OCI-M2 (cell line): Measurements from ENCODE around the gene WWC2.

Experiments used
- DNase-seq: peaks from one replicate; lab custom pipeline; 2025; ENCODE audit not compliant: unreplicated experiment; lab: John Stamatoyannopoulos, UW

WWC2 gene

GRCh38 chr4:183253451-183253850 is 154.4 kb downstream of the WWC2 start:
- DNase-seq: no peak

GRCh38 chr4:183254162-183254561 is 155.1 kb downstream of the WWC2 start:
- no peak for DNase-seq

GRCh38 chr4:183255487-183255886 is 156.4 kb downstream of the WWC2 start:
- no peak for DNase-seq

GRCh38 chr4:183256343-183256742 is 157.3 kb downstream of the WWC2 start:
- DNase-seq: no peak

GRCh38 chr4:183256756-183257385 is 157.8 kb downstream of the WWC2 start:
- no peak for DNase-seq

- no peak for DNase-seq
Observed at GRCh38 chr4:183257808-183258207, 158.8 kb downstream of the WWC2 start.

GRCh38 chr4:183260491-183261151 is 161.6 kb downstream of the WWC2 start:
- DNase-seq: no peak

- DNase-seq: no peak
Observed at GRCh38 chr4:183261953-183262775, 163.1 kb downstream of the WWC2 start.

- DNase-seq: no peak
Observed at GRCh38 chr4:183262776-183263100, 163.7 kb downstream of the WWC2 start.

- no peak for DNase-seq
Observed at GRCh38 chr4:183263787-183264386, 164.8 kb downstream of the WWC2 start.

- DNase-seq: no peak
Observed at GRCh38 chr4:183264614-183265013, 165.6 kb downstream of the WWC2 start.

GRCh38 chr4:183266371-183266770 is 167.3 kb downstream of the WWC2 start:
- DNase-seq: no peak

GRCh38 chr4:183268556-183268955 is 169.5 kb downstream of the WWC2 start:
- no peak for DNase-seq

GRCh38 chr4:183272384-183272783 is 173.3 kb downstream of the WWC2 start:
- no peak for DNase-seq

- DNase-seq: no peak
Observed at GRCh38 chr4:183276106-183276505, 177.0 kb downstream of the WWC2 start.

- DNase-seq: no peak
Observed at GRCh38 chr4:183284258-183284785, 185.3 kb downstream of the WWC2 start.

- no peak for DNase-seq
Observed at GRCh38 chr4:183284965-183285364, 185.9 kb downstream of the WWC2 start.

GRCh38 chr4:183285886-183286285 is 186.8 kb downstream of the WWC2 start:
- DNase-seq: no peak

- no peak for DNase-seq
Observed at GRCh38 chr4:183286590-183287308, 187.7 kb downstream of the WWC2 start.

GRCh38 chr4:183287309-183287659 is 188.2 kb downstream of the WWC2 start:
- no peak for DNase-seq

- no peak for DNase-seq
Observed at GRCh38 chr4:183287677-183288076, 188.6 kb downstream of the WWC2 start.
